Tibial nerve (tissue), 4 donors: ENCODE data around the gene CYP26C1.

Experiments used
- CTCF ChIP-seq, 5 experiments: fragments of 200-600 bp in 3 of 5; fragments of 450-650 bp in 2 of 5; sonication (generic) in 3 of 5; IDR thresholded peaks; one replicate each; pipeline ENCODE4 v1.5.1; 2016 to 2019; ENCODE audit warnings: antibody characterized with exemption in 5 of 5, mild to moderate bottlenecking in 3 of 5, moderate library complexity in 2 of 5
- EP300 ChIP-seq, 2 donors: sonication (generic); formaldehyde crosslinking; IDR thresholded peaks; one replicate each; pipeline ENCODE4 v1.6.1; 2017; ENCODE audit warnings: antibody characterized with exemption in 2 of 2, mild to moderate bottlenecking in 1 of 2
- POLR2A ChIP-seq, 2 donors: fragments of 450-650 bp; IDR thresholded peaks; one replicate each; pipeline ENCODE4 v1.6.1; 2017; ENCODE audit warnings: antibody characterized with exemption in 2 of 2, mild to moderate bottlenecking in 2 of 2, moderate library complexity in 2 of 2

- TF ChIP-seq CTCF (IDR thresholded peaks at IDR 0.05) (no peak), POLR2A (IDR thresholded peaks at IDR 0.05) (no peak), EP300 (IDR thresholded peaks at IDR 0.05) (no peak)
These were observed 52.4 kb downstream of the CYP26C1 start for GRCh38 chr10:93113042-93113441.
